ENCODE results near the gene SCN5A. TPM values are rescaled to one million over a fixed set of nuclear protein-coding genes. Genes with fewer than 3 reads are reported as not detected.

The SCN5A gene
- total RNA-seq, 2 donors from 2014 or later = 4.5 to 5.6 TPM

DNA sequence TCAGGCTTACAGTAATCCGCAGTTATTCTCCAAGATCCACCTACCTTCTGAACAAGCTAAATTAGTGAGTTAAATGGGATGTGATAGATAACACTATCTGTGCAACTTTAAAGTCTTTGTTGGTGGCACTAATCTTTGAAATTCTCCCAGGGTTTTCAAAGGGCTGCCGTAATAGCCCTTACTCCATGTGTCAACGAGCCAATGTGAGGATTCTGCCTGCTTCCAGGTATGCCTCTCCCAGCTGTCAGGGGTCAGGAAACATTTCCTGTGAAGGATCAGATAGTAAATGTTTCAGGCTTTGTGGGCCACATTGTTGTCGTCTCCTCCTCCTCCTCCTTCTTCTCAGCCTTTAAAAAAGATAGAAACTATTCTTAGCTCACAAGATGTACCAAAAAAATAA, 20.2 kb upstream of the SCN5A start:
- Histone ChIP-seq H3K4me1 (ENCODE audit: control insufficient read depth, insufficient read depth, low read length) (peaks cover 10% of the 10 kb centered on the region), H3K36me3 (ENCODE audit: control insufficient read depth, insufficient read depth, low read length) (no peaks in the 10 kb centered on the region), H3K9ac (ENCODE audit: extremely low read depth, low read length, poor library complexity, severe bottlenecking) (no peak overlapping the region), H3K9me3 (ENCODE audit: control insufficient read depth, low read length) (peaks cover 8% of the 10 kb centered on the region), H3K27me3 (ENCODE audit: control insufficient read depth, insufficient read depth, low read length, poor library complexity, severe bottlenecking) (peaks cover 32% of the 10 kb centered on the region), H3K27ac (ENCODE audit: low read depth, low read length) (no peak overlapping the region), H3K4me3 (ENCODE audit: low read length) (peak overlapping the region; percentile 54)
- H3K36me3 Mint-ChIP-seq (ENCODE audit: low read depth) = no peaks in the 10 kb centered on the region
- H3K27ac Mint-ChIP-seq = no peak overlapping the region
- H3K9me3 Mint-ChIP-seq = peaks cover 5% of the 10 kb centered on the region
- TF ChIP-seq, protein P1, sequence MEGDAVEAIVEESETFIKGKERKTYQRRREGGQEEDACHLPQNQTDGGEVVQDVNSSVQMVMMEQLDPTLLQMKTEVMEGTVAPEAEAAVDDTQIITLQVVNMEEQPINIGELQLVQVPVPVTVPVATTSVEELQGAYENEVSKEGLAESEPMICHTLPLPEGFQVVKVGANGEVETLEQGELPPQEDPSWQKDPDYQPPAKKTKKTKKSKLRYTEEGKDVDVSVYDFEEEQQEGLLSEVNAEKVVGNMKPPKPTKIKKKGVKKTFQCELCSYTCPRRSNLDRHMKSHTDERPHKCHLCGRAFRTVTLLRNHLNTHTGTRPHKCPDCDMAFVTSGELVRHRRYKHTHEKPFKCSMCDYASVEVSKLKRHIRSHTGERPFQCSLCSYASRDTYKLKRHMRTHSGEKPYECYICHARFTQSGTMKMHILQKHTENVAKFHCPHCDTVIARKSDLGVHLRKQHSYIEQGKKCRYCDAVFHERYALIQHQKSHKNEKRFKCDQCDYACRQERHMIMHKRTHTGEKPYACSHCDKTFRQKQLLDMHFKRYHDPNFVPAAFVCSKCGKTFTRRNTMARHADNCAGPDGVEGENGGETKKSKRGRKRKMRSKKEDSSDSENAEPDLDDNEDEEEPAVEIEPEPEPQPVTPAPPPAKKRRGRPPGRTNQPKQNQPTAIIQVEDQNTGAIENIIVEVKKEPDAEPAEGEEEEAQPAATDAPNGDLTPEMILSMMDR (conservative IDR thresholded peaks at IDR 0.05) = no peak
- WGBS, 2 experiments (ENCODE audit: insufficient coverage in 1 of 2, insufficient read length in 1 of 2) = 11 to 63% methylated on average over 2 to 4 of the region's 4 CpGs
- no peak overlapping the region for H3K4me3 Mint-ChIP-seq
- DNase-seq = peak; percentile 84
- H3K27me3 Mint-ChIP-seq (ENCODE audit: insufficient read depth) = peaks cover 47% of the 10 kb centered on the region
- peaks cover 24% of the 10 kb centered on the region for H3K4me1 Mint-ChIP-seq

DNA sequence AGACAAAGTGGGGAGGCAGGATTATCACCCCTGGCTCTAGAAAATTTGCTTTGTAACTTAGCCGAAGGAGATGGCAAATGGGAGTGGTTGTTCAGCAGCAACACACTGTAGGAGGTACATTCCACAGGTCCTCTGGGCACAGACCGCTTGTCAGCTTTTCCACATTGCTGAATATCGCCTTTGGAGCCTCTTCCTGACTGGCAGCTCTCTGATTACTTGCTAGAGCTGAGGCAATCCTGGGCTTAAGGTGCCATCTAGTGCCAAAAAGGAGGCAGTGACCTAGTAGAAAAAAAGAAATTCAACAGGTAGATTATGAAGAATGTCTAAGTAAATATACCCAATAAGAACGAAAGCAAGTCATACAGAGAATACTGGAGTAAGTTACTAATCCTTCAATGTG, 13.1 kb upstream of the SCN5A start:
- H3K9ac ChIP-seq (ENCODE audit: extremely low read depth, low read length, poor library complexity, severe bottlenecking) = no peak overlapping the region
- peaks cover 37% of the 10 kb centered on the region for H3K9me3 ChIP-seq (ENCODE audit: control insufficient read depth, low read length)
- WGBS, 2 experiments (ENCODE audit: insufficient coverage in 1 of 2, insufficient read length in 1 of 2) = 34 to 35% methylated on average over 4 of the region's 4 CpGs
- peaks cover 35% of the 10 kb centered on the region for H3K27me3 Mint-ChIP-seq (ENCODE audit: insufficient read depth)
- H3K4me3 ChIP-seq (ENCODE audit: low read length) = no peak overlapping the region
- H3K27me3 ChIP-seq (ENCODE audit: control insufficient read depth, insufficient read depth, low read length, poor library complexity, severe bottlenecking) = peaks cover 22% of the 10 kb centered on the region
- H3K36me3 Mint-ChIP-seq (ENCODE audit: low read depth) = no peaks in the 10 kb centered on the region
- TF ChIP-seq, protein P1 (conservative IDR thresholded peaks at IDR 0.05) = peak; percentile 90
- H3K4me1 Mint-ChIP-seq = peaks cover 16% of the 10 kb centered on the region
- H3K27ac ChIP-seq (ENCODE audit: low read depth, low read length) = no peak overlapping the region
- H3K27ac Mint-ChIP-seq = no peak overlapping the region
- DNase-seq = peak; percentile 88
- peaks cover 28% of the 10 kb centered on the region for H3K9me3 Mint-ChIP-seq
- H3K4me3 Mint-ChIP-seq = no peak overlapping the region
- H3K36me3 ChIP-seq (ENCODE audit: control insufficient read depth, insufficient read depth, low read length) = no peaks in the 10 kb centered on the region
- H3K4me1 ChIP-seq (ENCODE audit: control insufficient read depth, insufficient read depth, low read length) = peaks cover 8% of the 10 kb centered on the region

DNA sequence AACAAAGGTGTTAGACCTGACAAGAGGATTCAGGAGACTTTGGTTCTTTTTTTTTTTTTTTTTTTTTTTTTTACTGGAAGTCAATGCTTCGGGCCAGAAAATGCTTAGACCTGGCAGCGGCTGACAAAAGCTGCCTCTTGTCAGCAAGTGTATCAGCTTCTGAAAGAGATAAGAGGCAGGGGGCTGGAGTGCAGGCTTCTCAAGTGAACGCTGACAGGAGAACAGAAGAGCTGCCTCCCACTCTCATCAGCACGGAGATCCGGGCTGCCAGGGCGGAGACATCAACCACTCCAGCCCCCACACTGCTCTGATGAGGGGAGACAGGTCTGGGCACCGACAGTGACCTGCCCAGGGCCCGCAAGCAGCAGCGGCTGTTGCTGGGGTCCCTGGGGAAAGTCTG, 9.4 kb upstream of the SCN5A start:
- TF ChIP-seq, protein P1 (conservative IDR thresholded peaks at IDR 0.05) = no peak
- Mint-ChIP-seq H3K4me3 (no peak overlapping the region), H3K9me3 (peaks cover 20% of the 10 kb centered on the region), H3K4me1 (peaks cover 15% of the 10 kb centered on the region), H3K27ac (no peak overlapping the region), H3K27me3 (ENCODE audit: insufficient read depth) (peaks cover 32% of the 10 kb centered on the region), H3K36me3 (ENCODE audit: low read depth) (no peaks in the 10 kb centered on the region)
- Histone ChIP-seq H3K9ac (ENCODE audit: extremely low read depth, low read length, poor library complexity, severe bottlenecking) (no peak overlapping the region), H3K36me3 (ENCODE audit: control insufficient read depth, insufficient read depth, low read length) (no peaks in the 10 kb centered on the region), H3K4me3 (ENCODE audit: low read length) (no peak overlapping the region), H3K9me3 (ENCODE audit: control insufficient read depth, low read length) (peaks cover 25% of the 10 kb centered on the region), H3K27me3 (ENCODE audit: control insufficient read depth, insufficient read depth, low read length, poor library complexity, severe bottlenecking) (peaks cover 28% of the 10 kb centered on the region), H3K4me1 (ENCODE audit: control insufficient read depth, insufficient read depth, low read length) (peaks cover 8% of the 10 kb centered on the region), H3K27ac (ENCODE audit: low read depth, low read length) (no peak overlapping the region)
- DNase-seq = peak; percentile 63
- 42 to 45% methylated on average over 4 to 9 of the region's 9 CpGs for WGBS, 2 experiments (ENCODE audit: insufficient coverage in 1 of 2, insufficient read length in 1 of 2)

Data from endodermal cell (in vitro differentiated cells).